Kidney glomerular epithelial cell (primary cell): ENCODE measurements around the gene AIG1.

Source experiments
- DNase-seq: peaks from one replicate; lab custom pipeline; 2025; lab: John Stamatoyannopoulos, UW

The AIG1 gene

DNA sequence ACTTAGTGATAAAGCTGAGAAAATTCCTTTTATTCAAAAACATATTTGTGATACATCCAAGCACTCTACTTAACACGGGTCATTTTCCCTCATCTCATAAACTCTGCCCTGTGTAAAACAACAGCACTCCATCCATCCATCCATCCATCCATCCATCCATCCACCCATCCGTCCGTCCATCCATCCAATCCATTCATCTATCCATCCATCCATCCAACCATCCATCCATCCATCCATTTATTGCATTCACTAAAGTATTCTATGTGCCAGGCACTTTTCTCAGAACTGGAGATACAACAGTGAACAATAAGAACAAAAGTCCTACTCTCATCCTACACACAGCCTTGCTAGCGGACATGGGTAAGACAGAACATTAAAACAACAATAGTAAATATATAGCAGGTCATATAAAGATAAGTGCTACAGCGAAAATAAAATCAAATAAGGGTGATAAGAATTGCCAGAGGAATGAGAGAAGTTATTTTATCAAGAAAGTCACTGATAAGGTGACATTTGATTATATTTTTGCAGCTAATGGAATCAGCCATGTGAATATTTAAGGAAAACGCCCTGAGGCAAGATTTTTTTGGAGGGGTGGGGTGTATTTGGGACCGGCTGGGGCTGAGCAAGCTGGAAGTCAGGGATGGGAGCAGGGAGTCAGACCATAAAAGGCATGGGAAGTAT lies 311.7 kb downstream of the AIG1 start:
- DNase-seq, result no peak

- no peak for DNase-seq
Measured at GRCh38 chr6:143374014-143374413, 313.3 kb downstream of the AIG1 start.

GRCh38 chr6:143375022-143375585 lies 314.4 kb downstream of the AIG1 start:
- no peak for DNase-seq

DNA sequence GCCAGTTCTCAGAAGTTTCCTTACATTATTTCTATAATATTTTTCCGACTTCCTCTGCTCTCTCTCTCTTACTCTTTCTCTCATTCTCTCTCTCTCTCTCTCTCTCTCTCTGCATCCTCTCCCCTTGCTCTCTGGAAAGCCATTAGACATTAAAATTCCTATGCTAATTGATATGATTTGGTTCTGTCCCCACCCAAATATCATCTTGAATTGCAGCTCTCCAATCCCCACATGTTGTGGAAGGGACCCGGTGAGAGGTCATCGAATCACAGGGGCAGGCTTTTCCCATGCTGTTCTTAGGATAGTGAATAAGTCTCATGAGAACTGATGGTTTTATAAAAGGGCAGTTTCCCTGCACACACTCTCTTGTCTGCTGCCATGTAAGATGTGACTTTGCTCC lies 315.7 kb downstream of the AIG1 start:
- no peak for DNase-seq

DNA sequence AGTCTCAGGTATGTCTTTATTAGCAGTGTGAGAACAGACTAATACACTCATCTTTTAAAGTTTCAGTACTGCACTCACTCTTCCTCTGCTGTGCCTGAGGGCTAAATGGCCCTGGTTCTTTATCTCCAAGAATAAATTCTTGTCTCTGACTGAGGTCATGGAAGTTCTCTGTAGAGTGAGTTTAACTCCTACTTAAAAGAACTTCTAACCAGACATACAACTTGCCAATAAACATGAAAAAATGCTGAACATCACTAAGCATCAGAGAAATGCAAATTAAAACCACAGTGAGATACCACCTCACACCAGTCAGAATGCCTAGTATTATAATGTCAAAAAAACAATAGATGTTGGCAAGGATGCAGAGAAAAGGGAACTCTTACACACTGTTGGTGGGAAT lies 316.2 kb downstream of the AIG1 start:
- DNase-seq, result no peak

- no peak for DNase-seq
Measured at GRCh38 chr6:143385636-143386035, 324.9 kb downstream of the AIG1 start.

DNA sequence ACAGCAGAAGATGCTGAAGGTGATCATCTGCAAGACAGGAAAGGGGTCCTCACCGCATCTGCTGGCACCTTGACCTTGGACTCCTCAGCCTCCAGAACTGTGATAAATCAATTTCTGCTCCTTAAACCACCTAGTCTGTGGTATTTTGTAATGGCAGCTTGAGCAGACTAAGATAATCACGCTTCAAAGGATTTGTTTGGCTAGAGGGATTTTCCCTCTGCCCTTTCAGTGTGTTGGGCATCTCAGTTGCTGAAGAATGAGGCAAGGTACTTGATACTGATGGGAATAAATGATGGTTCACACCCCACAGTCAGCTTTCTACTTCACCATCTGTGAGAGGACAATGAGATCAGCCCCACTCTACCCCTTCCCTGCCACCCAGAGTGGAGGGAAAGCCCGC lies 329.6 kb downstream of the AIG1 start:
- no peak for DNase-seq
